PC-9 (cell line): ENCODE results near the gene TSPAN14. TPM values are rescaled to one million over a fixed set of nuclear protein-coding genes. Genes with fewer than 3 reads are reported as not detected.
A peak's percentile ranks its signal among the peaks of the same experiment; 100 is the strongest.

ENCODE experiments used
- BruUV-seq: library from RNA; stranded (reverse); fragments of 400-500 nt; replicated peaks from 2 replicates; lab custom pipeline; 2021; lab: Mats Ljungman, UMichigan
- CTCF ChIA-PET: fragments of 300-600 bp; sonication (Branson Sonifier 250); formaldehyde crosslinking; loops from one replicate; lab custom pipeline; 2022; ENCODE audit warnings: antibody characterized with exemption; lab: Charles Lee
- POLR2A ChIA-PET: fragments of 300-600 bp; sonication (Branson Sonifier 250); formaldehyde crosslinking; loops from one replicate; lab custom pipeline; 2022; ENCODE audit warnings: antibody characterized with exemption; ENCODE audit not compliant: unreplicated experiment; lab: Charles Lee
- DNase-seq, 2 experiments: peaks; one replicate each; pipeline versions ENCODE4 v3.0.0 to v3.0.0-alpha.2; 2015 to 2022; ENCODE audit warnings: mixed read lengths in 1 of 2
- H2AFZ ChIP-seq: fragments of 200-600 bp; sonication (generic); 2 replicates; pipeline ENCODE4 v1.8.1; 2017; ENCODE audit warnings: antibody characterized with exemption
- H3F3A ChIP-seq: fragments of 200-600 bp; sonication (generic); 2 replicates; pipeline ENCODE4 v1.8.1; 2017; ENCODE audit warnings: antibody characterized with exemption, mild to moderate bottlenecking, low read depth; ENCODE audit not compliant: insufficient read depth
- H3K27ac ChIP-seq: fragments of 200-600 bp; sonication (generic); 2 replicates; pipeline ENCODE4 v1.6.1; 2016; ENCODE audit warnings: mixed run types
- H3K27me3 ChIP-seq: fragments of 200-600 bp; sonication (generic); 2 replicates; pipeline ENCODE4 v1.6.1; 2016; ENCODE audit warnings: low read depth, mixed run types; ENCODE audit not compliant: insufficient read depth
- H3K36me3 ChIP-seq: fragments of 200-600 bp; sonication (generic); 2 replicates; pipeline ENCODE4 v1.6.1; 2016; ENCODE audit warnings: low read depth, mixed run types
- H3K4me1 ChIP-seq: fragments of 200-600 bp; sonication (generic); replicated peaks from 2 replicates; pipeline ENCODE4 v1.6.1; 2016; ENCODE audit warnings: mixed run types; ENCODE audit not compliant: insufficient read depth
- H3K4me2 ChIP-seq: fragments of 200-600 bp; sonication (generic); 2 replicates; pipeline ENCODE4 v1.6.1; 2017; ENCODE audit warnings: mixed run types
- H3K4me3 ChIP-seq: fragments of 200-600 bp; sonication (generic); 2 replicates; pipeline ENCODE4 v1.6.1; 2016; ENCODE audit warnings: mixed run types
- H3K79me2 ChIP-seq: fragments of 200-600 bp; sonication (generic); 2 replicates; pipeline ENCODE4 v1.6.1; 2017; ENCODE audit warnings: low read depth, mixed run types
- H3K9me2 ChIP-seq: fragments of 200-600 bp; sonication (generic); 2 replicates; pipeline ENCODE4 v1.8.1; 2017; ENCODE audit warnings: mild to moderate bottlenecking; ENCODE audit not compliant: insufficient read depth
- H3K9me3 ChIP-seq: fragments of 200-600 bp; sonication (generic); 2 replicates; pipeline ENCODE4 v1.8.1; 2016; ENCODE audit warnings: low read depth; ENCODE audit not compliant: insufficient read depth
- H4K20me1 ChIP-seq: fragments of 200-600 bp; sonication (generic); 2 replicates; pipeline ENCODE4 v1.8.1; 2017; ENCODE audit not compliant: insufficient read depth
- CTCF ChIP-seq: fragments of 200-600 bp; sonication (generic); conservative IDR thresholded peaks from 2 replicates; pipeline ENCODE4 v1.6.1; 2017; ENCODE audit warnings: mixed run types, antibody characterized with exemption, mild to moderate bottlenecking, moderate library complexity
- EZH2 ChIP-seq: fragments of 200-600 bp; sonication (generic); IDR thresholded peaks from 2 replicates; pipeline ENCODE4 v1.8.0; 2017; ENCODE audit warnings: antibody characterized with exemption, low read depth
- intact Hi-C: fragments of 100-400 bp; cut with micrococcal nuclease; formaldehyde crosslinking; loops from one replicate; pipeline ENCODE4 v1.10.0; 2022; ENCODE audit not compliant: unreplicated experiment
- total RNA-seq: library from RNA; stranded (reverse); gene quantifications from 2 replicates; pipeline ENCODE4 v1.2.3, GENCODE V29; 2021

TSPAN14 gene
- total RNA-seq, 1 experiment from 2014 or later = 135 TPM

- H3K4me1 ChIP-seq = peaks cover 78% of the 10 kb centered on the region
- no peak overlapping the region for H2AFZ ChIP-seq
- CTCF ChIA-PET = interaction anchor here (0.8 to 3.8 kb wide), 3 partner anchors 25 to 51 kb away, joined by 4 to 36 read pairs (median 6); partner anchors contain the start of gene PRXL2A
- POLR2A ChIA-PET = interaction anchor here (0.6 to 1.1 kb wide), 3 partner anchors 50 to 379 kb away, joined by 6 to 43 read pairs (median 12); partner anchors contain the start of gene PRXL2A
- peaks cover 12% of the 10 kb centered on the region for H3K36me3 ChIP-seq
- peak overlapping the region; percentile 25 for H3K4me3 ChIP-seq
- intact Hi-C loops = loop anchor here (1.0 kb wide), 1 partner anchor 47 kb away; no protein-coding TSS in a partner anchor
- TF ChIP-seq EZH2 = no peak
- H3K4me2 ChIP-seq = peak overlapping the region; percentile 95
- peaks cover 93% of the 10 kb centered on the region for H3K79me2 ChIP-seq
- H3K9me3 ChIP-seq = no peaks in the 10 kb centered on the region
- peak overlapping the region; percentile 82 for H3K27ac ChIP-seq
- H3K27me3 ChIP-seq = no peaks in the 10 kb centered on the region
- no peak for DNase-seq
- BruUV-seq = no TSS peak
- H3K9me2 ChIP-seq = no peaks in the 10 kb centered on the region
- H4K20me1 ChIP-seq = peaks cover 54% of the 10 kb centered on the region
- peaks cover 54% of the 10 kb centered on the region for H3F3A ChIP-seq
Observed at GRCh38 chr10:80458638-80459037, 4.5 kb downstream of the TSPAN14 start.

DNA sequence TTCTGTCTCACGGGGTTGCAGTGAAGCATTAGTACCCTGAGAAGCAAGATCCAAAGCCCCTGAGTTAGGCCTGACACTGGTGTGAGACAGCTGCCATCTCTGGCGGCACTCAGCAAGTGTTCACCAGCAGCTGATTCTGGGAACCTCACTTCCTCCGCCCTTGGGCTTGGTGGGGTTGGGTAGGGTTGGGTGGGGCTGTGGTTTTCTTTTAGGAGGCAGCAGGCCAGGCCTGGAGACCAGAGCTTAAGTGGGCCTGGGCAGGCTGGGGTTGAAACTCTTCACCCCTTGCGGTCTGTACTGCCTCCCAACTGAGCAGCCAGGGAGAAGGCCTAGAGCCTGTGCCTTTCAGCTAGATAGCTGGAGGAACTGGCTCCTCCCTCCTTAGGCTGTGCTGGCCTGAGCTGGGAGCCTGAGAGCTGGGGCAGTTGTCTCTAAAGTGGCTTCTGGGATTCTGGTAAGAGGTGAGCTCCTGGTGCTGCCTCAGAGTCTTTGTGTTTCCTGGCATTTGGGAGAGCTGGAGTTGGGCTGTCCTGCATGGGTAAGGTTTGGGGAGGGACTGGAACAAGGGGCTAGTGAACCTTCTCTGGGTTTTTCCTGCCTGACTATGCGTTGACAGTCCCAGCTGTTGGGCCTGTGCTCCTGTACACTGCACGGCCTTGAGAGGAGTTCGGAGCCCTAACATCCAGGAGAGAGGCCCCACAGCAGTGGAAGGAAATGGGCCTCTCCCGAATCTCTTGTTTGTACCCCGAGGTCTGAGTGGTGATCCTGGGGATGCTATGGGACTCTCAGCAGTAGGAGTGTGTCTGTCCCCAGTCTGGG lies 5.1 kb downstream of the TSPAN14 start:
- Histone ChIP-seq H3K27me3 (no peaks in the 10 kb centered on the region), H3K79me2 (peaks cover 98% of the 10 kb centered on the region), H4K20me1 (peaks cover 60% of the 10 kb centered on the region), H3F3A (peaks cover 54% of the 10 kb centered on the region), H3K9me2 (no peaks in the 10 kb centered on the region), H3K4me3 (peak overlapping the region; percentile 51), H3K36me3 (peaks cover 15% of the 10 kb centered on the region), H2AFZ (no peak overlapping the region), H3K9me3 (no peaks in the 10 kb centered on the region), H3K27ac (peak overlapping the region; percentile 82), H3K4me1 (peaks cover 85% of the 10 kb centered on the region), H3K4me2 (peak overlapping the region; percentile 95)
- BruUV-seq = no TSS peak
- POLR2A ChIA-PET = interaction anchor here (0.6 to 1.1 kb wide), 6 partner anchors 13 to 1153 kb away, joined by 3 to 43 read pairs (median 4); partner anchors contain the start of gene PRXL2A
- intact Hi-C loops = loop anchor here (1.0 kb wide), 1 partner anchor 46 kb away; no protein-coding TSS in a partner anchor
- DNase-seq = peak; percentile 86 to 93
- TF ChIP-seq EZH2 (no peak), CTCF (no peak; the same call in 1 of the 2 replicates)
- CTCF ChIA-PET = interaction anchor here (0.5 to 3.8 kb wide), 6 partner anchors 12 to 53 kb away, joined by 3 to 36 read pairs (median 5); partner anchors contain the start of gene PRXL2A

DNA sequence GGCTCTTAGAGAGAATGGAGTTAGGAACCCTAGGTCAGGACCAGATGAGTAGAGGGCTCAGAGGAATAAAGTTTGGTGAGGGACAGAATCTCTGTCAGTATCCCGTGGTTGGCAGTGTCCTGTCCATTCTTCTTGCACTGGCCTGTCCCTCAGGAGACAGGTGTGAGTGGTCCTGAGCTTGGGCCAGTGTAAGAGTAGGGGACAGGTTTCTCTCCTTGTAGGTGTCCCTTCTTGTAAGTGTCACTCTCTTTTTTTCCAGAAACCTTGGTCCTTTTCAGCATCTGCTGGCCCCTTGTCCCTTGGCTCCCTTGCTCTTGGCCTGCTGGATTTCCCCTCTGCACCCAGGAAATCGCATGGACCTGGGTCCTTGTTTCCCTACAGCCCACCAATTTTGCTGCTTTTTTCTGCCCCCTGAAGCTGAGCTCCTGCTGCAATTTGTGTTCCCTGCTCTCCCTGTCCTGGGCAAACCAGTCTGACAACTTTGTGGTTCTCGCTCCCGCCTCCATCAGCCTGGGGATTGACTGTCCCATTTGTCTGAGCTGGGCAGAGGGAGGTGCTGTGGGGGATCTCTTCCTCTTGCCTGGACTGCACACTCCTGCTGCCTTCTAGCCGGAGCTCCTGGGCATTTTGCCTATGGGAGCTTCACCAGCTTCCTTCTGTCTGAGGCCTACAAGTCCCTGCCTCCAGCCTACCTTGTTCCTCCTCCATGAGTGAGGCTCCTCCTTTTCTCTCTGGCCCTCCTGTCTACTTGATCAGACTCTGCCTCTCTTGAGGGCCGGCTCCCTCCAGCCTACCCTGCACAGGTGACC lies 6.5 kb downstream of the TSPAN14 start:
- Histone ChIP-seq H4K20me1 (peaks cover 67% of the 10 kb centered on the region), H2AFZ (no peak overlapping the region), H3K9me3 (no peaks in the 10 kb centered on the region), H3K36me3 (peaks cover 15% of the 10 kb centered on the region), H3K27ac (peak overlapping the region; percentile 82), H3K4me3 (peak overlapping the region; percentile 51), H3F3A (peaks cover 54% of the 10 kb centered on the region), H3K9me2 (no peaks in the 10 kb centered on the region), H3K79me2 (peaks cover 98% of the 10 kb centered on the region), H3K4me2 (peak overlapping the region; percentile 95), H3K27me3 (no peaks in the 10 kb centered on the region), H3K4me1 (peaks cover 98% of the 10 kb centered on the region)
- intact Hi-C loops = loop anchor here (1.0 to 10.0 kb wide), 3 partner anchors 11 to 256 kb away; partner anchors contain the start of gene ANXA11
- POLR2A ChIA-PET = interaction anchor here (0.8 to 1.2 kb wide), 5 partner anchors 9 to 256 kb away, joined by 3 to 7 read pairs (median 3); no protein-coding TSS in a partner anchor
- DNase-seq = peak; percentile 96 to 98
- TF ChIP-seq EZH2 (no peak), CTCF (no peak)
- no TSS peak for BruUV-seq
- CTCF ChIA-PET = interaction anchor here (0.9 to 3.8 kb wide), 4 partner anchors 11 to 44 kb away, joined by 3 to 36 read pairs (median 6); no protein-coding TSS in a partner anchor
